Hepatic stellate cell (primary cell): ENCODE data around the gene H6PD.

Source experiments
- DNase-seq: peaks from one replicate; pipeline ENCODE4 v3.0.0; 2011; ENCODE audit warnings: low spot score

The H6PD gene

GRCh38 chr1:9207715-9208114 lies 26.9 kb upstream of the H6PD start:
- DNase-seq = no peak

GRCh38 chr1:9211291-9211811 lies 23.2 kb upstream of the H6PD start:
- DNase-seq = peak; percentile 82

GRCh38 chr1:9212735-9213134 lies 21.8 kb upstream of the H6PD start:
- no peak for DNase-seq

GRCh38 chr1:9213956-9214355 lies 20.6 kb upstream of the H6PD start:
- DNase-seq = no peak

- no peak for DNase-seq
Measured at GRCh38 chr1:9218917-9219316, 15.7 kb upstream of the H6PD start.

GRCh38 chr1:9222846-9223625 lies 11.5 kb upstream of the H6PD start:
- DNase-seq = no peak

GRCh38 chr1:9224664-9225410 lies 9.7 kb upstream of the H6PD start:
- no peak for DNase-seq

- DNase-seq = no peak
Measured at GRCh38 chr1:9225411-9225785, 9.2 kb upstream of the H6PD start.

GRCh38 chr1:9228609-9229008 lies 6.0 kb upstream of the H6PD start:
- no peak for DNase-seq

DNA sequence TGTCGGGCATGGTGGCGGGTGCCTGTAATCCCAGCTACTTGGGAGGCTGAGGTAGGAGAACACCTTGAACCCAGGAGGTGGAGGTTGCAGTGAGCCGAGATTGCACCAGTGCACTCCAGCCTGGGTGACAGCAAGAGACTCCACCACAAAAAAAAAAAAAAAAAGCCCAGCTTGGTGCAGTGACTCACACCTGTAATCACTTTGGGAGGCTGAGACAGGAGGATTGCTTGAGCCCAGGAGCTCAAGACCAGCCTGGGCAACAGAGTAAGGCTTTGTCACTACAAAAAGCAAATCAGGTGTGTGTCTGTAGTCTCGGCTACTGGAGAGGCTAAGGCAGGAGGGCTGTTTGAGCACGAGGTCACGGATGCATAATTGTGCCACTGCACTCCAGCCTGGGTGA lies 5.0 kb upstream of the H6PD start:
- no peak for DNase-seq

DNA sequence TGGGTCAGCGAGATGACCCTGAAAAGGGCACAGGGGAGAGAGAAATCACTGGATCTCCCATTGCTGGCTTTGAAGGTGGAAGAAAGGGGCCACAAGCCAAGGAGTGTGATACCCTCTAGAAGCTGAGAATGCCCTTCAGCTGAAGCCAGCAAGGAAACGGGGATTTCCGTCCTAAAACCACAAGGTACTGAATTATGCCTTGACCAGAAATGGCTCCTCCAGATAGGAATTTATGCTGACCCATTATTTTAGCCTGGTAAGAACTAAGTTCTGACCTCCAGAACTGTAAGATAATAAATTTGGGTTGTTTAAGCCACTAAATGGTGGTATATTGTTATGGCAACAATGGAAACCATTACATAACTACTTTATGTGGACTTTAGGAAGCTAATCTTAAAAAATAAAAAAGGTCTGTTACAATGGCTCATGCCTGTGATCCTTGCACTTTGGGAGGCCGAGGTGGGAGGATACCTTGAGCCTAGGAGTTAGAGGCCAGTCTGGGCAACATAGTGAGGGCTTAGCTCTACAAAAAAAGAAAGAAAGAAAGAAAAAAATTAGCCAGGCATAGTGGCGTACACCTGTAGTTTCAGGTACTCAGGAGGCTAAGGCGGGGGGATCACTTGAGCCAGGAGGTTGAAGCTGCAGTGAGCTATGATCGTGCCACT lies 3.6 kb upstream of the H6PD start:
- no peak for DNase-seq

DNA sequence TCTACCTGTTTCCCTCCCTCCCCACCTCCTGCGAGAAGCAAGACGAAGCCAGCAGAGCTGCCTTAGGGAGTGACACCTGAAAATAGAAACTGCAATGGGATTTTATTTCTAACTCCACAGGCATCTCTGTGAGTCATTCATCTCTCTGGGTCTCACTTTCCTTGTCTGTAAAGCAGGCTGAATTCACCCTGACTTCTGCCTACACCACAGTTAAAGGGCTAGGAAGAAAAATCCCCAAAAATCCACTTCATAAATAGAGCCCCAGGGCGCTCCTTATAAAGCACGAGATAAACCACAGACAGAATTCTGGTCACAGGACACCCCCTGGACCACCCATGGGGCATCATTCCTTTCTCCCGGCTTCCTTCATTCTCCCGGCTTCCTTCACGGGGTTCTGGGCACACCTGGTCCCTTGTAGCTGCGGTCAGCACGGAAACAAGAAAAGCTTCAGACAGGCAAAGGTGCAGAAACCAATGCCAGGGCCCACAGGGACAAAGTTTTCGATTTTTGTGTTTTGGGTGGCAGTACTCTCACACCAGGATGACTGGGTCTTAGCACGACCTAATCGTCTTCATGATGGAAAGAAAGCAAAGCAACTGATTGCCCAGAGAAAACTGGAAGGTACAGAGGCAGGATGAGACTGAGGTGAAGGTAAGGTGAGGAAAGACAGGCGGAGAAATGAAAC lies 2.8 kb upstream of the H6PD start:
- DNase-seq = no peak

- DNase-seq = no peak
Measured at GRCh38 chr1:9233241-9233941, 1.2 kb upstream of the H6PD start.

DNA sequence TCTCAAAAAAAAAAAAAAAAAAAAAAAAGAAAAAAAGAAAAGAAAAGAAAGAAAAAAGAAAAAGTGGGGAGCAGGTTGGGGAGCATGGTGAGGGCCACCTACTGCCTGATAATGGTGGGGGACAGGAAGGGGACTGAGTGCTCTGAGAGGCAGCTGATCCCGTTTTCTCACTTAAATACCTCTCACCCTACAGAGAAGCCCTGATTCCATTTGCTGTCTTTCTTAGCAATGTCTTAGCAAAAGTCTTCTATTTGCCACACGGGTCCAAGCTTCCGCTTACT lies 692 bp upstream of the H6PD start:
- no peak for DNase-seq

- DNase-seq = peak; percentile 85
Measured at GRCh38 chr1:9235096-9235459, 504 bp downstream of the H6PD start.

DNA sequence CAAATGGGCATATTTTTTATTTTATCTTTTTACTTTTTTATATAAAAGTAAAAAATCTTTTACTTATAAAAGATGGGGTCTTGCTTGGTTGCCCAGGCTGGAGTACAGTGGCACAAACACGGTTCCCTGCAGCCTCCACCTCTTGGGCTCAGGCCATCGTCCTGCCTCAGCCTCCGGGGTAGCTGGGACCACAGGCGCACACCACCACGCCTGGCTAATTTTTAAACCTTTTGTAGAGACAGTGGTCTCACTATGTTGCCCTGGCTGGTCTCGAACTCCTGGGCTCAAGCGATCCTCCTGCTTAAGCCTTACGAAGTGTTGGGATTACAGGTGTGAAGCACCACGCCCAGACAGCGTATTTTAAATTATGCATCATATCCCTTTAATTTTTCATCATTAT lies 986 bp downstream of the H6PD start:
- no peak for DNase-seq

GRCh38 chr1:9238134-9238533 lies 3.6 kb downstream of the H6PD start:
- no peak for DNase-seq

GRCh38 chr1:9238550-9238949 lies 4.0 kb downstream of the H6PD start:
- no peak for DNase-seq

DNA sequence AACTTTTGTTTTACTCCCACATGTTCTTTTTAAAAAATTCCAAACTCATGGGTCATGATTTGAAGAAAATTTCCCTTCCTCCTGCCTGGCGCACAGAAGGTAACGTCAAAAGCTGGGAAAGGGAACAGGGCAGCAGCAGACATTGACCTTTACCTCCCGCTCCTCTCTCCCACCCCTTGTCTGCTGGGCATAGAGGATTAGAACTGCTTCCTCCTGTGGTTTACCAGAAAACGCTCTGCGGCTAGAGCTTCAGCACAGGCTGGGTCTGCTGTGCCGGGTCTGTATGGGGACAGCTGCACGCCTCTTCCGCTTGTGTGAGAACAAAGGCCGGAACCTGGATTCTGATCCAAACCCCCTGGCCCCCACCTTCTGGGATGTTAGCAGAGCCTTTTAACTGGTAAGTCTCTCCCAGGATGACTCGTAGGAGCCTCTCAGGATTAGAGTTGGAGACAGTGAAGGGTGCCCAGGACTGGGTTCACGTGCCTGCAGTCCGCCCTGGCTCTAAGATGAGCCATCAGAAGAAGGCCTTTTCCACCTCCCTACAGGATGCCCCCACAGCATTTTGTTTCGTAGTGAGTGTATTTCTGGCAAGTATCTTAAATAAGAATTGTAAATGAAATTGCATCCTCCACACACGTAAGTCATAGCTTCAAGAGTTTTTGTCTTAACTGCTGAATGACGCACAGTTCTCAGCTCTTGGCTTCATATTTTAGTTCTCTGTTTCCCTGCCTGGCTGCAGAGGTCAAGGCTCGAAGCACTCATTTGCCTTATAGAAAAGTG lies 5.2 kb downstream of the H6PD start:
- DNase-seq = no peak

GRCh38 chr1:9240914-9241820 lies 6.6 kb downstream of the H6PD start:
- DNase-seq = no peak
